Limb (tissue), 2 donors: ENCODE data around the gene CCDC182.

Experiments used
- DNase-seq, 2 donors: peaks; one replicate each; pipeline ENCODE4 v3.0.0-alpha.2; 2016; ENCODE audit errors: extremely low spot score in 2 of 2

The CCDC182 gene

DNA sequence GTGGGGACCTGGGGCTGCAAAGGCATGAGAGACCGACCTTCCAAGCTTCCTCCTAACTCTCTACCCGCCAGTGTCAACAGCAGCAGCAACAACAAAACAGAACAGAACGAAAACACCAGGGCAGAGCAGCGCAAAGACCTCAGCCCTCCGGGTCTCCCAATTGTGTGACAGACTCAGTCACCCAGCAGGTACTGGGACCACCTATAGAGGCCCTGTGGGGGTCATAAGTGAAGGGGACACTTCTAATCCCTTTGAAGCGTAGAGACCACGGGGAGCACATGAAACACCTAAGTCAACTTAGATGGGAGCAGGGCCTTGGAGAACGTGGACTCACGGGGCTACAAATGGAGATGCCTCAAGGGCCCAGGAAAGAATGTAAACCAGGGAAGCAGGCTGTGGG lies 12.6 kb upstream of the CCDC182 start:
- DNase-seq = no peak

GRCh38 chr17:57756951-57757350 lies 11.9 kb upstream of the CCDC182 start:
- no peak for DNase-seq

GRCh38 chr17:57755480-57756070 lies 10.5 kb upstream of the CCDC182 start:
- no peak for DNase-seq

DNA sequence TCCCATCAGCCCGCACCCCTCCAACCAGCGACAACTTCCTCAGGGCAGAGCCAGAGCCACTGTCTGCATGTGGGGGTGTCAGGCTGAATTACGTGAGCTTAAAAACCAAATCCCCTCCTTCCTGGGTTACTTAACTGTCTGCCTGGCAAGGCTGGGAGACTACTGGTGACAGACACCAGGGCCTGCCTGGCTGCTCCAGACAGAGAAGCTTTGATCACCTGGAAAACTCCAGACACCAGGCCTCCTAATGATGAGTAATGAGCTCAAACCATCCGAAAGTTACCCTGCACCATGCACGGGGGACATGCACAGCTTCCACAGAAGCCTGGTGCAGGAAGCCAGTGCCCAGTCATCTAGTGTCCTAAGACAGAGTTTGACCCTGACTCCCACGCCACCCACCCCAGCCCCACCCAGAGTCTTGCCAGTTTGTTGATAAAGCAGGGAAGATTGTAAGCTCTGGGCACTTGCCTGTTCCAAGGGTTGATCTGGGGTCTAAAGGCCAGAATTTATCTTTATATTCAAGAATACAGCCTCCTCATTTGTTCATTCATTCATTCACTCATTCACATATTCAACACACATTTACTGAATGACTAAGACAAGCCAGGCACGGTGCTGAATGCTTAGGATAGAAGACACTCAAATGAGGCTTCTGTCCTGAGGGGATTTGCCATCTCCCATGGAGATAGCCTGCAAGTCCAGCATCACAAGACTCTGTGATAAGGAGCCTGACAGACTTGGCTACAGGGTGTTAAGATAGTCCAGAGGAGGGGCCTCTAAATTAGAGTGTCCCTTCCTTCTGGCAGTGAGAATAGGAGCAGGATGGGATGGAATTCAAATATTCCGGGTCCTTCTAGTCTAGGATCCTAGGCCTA lies 7.2 kb upstream of the CCDC182 start:
- DNase-seq = no peak

GRCh38 chr17:57751348-57751971 lies 6.4 kb upstream of the CCDC182 start:
- DNase-seq = no peak

- DNase-seq = no peak
Measured at GRCh38 chr17:57750895-57751294, 5.8 kb upstream of the CCDC182 start.

DNA sequence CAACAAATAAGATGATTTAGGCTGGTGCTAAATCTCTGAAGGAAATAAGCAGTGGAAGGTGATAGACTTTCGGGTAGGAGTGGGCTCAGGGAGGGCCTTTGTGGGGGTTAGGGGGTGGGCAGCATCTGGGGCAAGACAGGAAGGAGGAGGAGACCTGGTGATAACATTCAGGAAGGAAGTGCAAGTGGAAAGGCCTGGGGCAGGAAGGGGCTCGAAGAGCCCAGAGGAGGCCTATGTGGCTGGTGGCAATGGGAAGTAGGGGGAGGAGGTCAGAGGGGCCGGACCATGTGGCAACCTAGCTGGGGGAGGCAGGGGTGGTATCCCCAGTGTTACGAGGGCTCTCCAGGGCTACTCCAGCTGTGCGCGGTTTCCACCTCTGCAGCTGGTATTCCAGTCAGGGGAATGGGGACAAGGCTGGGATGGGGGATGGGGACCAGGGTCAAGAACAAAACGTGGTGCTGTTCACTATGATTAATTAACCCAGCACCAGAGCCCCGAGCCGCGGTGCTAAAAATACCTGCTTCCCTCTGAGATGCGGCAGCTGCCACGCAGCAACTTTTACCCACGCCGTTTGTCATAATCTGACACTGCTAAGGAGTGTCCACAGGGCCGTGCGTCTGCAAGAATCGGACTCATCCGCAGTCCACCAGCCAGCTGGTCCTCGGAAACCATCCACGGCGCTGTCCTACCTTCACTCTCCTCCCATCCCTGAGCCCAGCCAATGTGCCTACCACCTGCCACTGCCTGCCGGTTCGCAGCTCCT lies 5.2 kb upstream of the CCDC182 start:
- DNase-seq = no peak

DNA sequence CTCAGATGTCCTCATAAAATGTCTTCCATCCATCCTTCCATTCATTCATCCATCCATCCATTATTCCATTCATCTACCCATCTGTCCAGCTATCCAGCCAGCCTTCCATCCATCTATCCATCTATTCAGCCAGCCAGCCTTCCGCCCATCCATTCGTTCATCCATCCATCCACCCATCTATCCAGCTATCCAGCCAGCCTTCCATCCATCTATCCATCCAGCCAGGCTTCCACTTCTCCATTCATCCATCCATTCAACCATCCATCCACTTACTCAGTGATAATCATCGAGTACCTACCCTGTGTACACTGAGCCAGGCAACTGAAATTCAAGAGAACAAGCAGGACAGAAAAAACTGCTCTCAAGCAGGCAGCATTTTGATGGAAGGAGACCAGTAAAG lies 4.6 kb upstream of the CCDC182 start:
- DNase-seq = no peak

DNA sequence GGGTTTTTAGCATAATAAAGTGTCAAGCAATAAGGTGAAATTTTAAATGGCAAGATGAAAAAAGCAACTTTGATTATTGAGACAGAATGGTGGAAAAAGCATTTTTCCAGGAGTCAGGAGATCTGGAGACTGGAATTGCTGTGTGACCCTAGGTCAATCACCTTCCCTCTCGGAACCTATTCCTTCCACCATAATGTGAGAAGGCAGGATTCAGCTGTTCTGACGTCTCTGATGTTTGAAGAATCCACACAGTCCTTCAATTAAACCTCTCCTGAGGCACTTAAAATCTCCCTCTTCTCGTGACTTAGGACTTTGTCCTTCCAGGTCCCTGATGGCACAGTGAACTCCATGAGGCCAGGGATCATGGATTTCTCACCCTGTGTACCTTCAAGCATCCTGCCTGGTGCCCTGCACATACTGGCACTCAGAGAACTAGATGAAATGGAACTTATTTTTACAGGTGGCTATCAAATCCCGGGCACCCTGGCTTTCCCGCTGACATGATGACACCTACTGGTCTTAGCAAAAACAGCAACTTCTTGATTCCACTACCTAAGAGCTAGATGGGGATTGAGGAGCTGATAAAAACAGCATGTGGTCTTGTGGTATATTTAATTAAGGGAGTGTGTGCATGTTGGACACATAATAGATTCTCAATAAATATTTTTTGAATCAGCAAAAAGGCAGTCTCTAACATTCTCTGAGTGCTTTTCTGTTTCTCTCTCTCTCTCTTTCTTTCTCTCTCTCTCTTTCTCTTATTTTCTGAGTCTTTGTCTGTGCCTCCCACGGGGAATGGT lies 2.3 kb upstream of the CCDC182 start:
- DNase-seq = peak in 1 of 2 donors; percentile 71

GRCh38 chr17:57746221-57746620 lies 1.1 kb upstream of the CCDC182 start:
- DNase-seq = no peak

DNA sequence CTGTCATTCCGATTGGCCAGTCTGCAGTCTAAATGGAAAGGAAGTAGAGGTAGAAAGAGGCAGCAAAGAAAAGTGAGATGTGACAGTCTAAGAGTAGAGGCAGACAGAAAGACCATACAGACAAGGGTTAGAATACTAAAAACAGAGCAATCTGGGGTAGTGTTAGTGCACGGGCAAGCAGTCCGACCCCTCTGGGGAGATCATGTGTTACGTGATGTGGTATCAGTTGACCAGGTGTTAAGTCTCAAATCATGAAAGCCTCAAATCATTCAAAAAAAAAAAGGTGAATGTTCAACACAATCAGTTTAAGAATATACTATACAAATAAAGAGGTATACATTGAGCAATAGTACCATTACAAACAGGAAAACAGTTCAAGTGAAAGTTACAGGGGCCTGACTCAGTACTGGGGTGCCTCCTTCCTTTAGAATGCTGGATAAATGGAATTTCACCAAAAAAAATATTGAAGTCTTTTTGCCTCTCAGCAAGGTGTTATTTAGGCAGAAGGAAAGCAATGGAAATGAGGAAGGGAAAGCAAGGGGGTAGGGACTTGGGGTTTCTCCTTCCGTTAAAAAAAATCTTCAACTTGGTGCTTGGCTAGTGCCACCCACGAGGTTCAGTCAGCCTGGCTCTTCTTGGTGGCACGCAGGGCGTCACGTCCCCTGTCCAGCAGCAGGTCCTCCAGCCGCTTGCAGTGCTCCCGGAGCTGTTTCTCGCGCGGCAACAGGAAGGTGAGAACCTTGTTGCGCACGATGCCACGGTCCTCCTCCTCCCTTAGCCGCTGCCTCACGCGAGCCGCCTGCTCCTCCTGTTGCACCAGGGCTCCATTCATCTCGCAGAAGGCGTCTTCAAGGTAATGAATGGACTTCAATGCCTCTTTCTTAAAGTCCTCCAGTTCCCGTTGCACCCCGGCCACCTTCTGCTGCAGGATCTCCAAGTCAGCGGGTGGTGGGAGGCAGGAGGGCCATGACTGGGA lies 616 bp downstream of the CCDC182 start:
- DNase-seq = no peak

- no peak for DNase-seq
Measured at GRCh38 chr17:57740235-57740528, 4.9 kb downstream of the CCDC182 start.

GRCh38 chr17:57739402-57740234 lies 5.5 kb downstream of the CCDC182 start:
- no peak for DNase-seq

GRCh38 chr17:57737450-57737849 lies 7.6 kb downstream of the CCDC182 start:
- DNase-seq = no peak

- DNase-seq = no peak
Measured at GRCh38 chr17:57735707-57736106, 9.4 kb downstream of the CCDC182 start.

DNA sequence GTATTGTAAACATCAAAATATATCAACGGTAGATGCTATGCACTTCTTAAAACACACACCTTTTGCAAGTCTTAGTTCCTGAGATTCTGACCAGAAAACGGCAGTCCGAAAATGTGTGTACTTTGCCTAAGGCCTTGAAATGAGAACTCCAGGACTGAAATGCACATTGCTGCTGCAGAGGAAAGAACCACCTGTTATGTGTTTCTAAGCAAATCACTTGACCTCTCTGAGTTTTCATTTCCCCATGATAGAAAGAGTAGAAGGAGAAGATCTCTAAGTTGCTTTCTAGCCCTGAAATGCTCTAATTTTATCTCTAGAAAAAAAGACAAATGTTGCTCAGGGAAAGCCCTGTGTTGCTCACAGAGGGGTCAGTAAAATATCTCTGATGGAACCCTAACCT lies 9.9 kb downstream of the CCDC182 start:
- no peak for DNase-seq

- no peak for DNase-seq
Measured at GRCh38 chr17:57733085-57733484, 12.0 kb downstream of the CCDC182 start.

- DNase-seq = no peak
Measured at GRCh38 chr17:57732062-57732461, 13.0 kb downstream of the CCDC182 start.

- DNase-seq = no peak
Measured at GRCh38 chr17:57730026-57730701, 14.9 kb downstream of the CCDC182 start.
